ENCODE measurements around the gene INVS.

Gene INVS

DNA sequence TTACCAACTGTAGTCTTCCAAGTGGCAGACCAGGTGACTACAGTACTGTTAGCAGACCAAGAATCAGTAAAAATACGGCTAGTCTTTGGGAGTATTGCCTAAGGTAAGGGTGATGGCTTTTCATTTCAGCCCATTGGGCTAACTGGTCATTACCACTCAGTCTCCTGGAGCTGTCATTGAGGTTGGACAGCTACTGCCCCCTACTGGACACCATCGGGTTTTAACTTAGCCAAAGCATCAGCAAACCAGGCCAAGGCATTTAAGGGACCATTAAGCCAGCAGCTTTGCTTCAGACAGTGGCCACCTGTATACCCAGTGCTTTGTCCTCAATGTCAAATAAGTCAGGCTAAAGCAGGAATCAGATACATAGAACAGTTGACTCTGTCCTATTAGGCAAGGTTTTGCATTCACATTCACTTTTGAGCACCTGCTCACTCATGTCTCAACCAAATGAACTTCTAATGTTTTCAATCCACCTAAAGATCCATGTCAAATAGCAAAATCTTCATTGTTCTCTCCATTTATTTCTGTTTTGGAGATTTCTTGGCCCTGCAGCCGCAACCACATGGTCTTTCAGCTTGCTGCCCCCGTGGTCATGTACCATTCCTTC, 117.2 kb downstream of the INVS start:
- Histone ChIP-seq H3K27ac (ENCODE audit: low read depth, low read length) (no peak overlapping the region), H4K20me1 (ENCODE audit: control insufficient read depth, insufficient read depth, low read depth, low read length) (peaks cover 5% of the 10 kb centered on the region; the same call in 1 of the 2 replicates), H3K4me3 (ENCODE audit: low read length) (no peak overlapping the region), H3K27me3 (ENCODE audit: control insufficient read depth, low read length) (no peaks in the 10 kb centered on the region), H3K36me3 (ENCODE audit: control insufficient read depth, low read length) (0 out of 2 replicates have a peak, but pooled peaks cover 5% of the 10 kb centered on the region), H3K4me1 (ENCODE audit: control insufficient read depth, low read length) (no peaks in the 10 kb centered on the region), H3K9me2 (replicated peaks; ENCODE audit: control insufficient read depth, low read length) (no peaks in the 10 kb centered on the region), H3F3A (ENCODE audit: control insufficient read depth, insufficient read depth) (no peaks in the 10 kb centered on the region), H3K79me2 (ENCODE audit: control insufficient read depth, low read length) (no peaks in the 10 kb centered on the region), H3K9me3 (ENCODE audit: control insufficient read depth, insufficient read depth, low read length) (no peaks in the 10 kb centered on the region), H3K4me2 (ENCODE audit: low read length) (no peak overlapping the region)
- peak; percentile 85 for TF ChIP-seq CTCF (IDR thresholded peaks at IDR 0.05; ENCODE audit: low read depth, low read length, poor library complexity, severe bottlenecking)
- TF ChIP-seq EZH2phosphoT487 (IDR thresholded peaks at IDR 0.05; ENCODE audit: borderline replicate concordance, low read length) = no peak

DNA sequence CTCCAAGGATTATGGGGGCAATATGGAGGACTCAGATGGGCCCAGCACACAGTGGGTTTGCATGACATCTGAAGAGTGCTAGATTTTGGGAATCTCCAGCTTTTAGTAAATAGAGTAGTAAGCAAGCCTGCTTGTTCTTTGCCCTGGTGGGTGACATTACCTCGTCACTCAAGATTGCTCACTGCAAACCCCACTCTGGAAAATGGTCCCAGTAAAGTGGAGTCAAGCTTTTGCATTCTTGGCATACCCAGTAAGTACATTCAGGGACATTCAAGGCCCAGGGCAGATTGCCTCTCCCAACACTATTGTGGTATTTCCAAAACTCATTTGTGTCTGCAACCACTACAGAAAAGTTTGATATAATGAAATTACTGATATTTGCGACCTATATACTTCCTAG, 118.5 kb downstream of the INVS start:
- TF ChIP-seq EZH2phosphoT487 (IDR thresholded peaks at IDR 0.05; ENCODE audit: borderline replicate concordance, low read length) = no peak
- no peak for TF ChIP-seq CTCF (IDR thresholded peaks at IDR 0.05; ENCODE audit: low read depth, low read length, poor library complexity, severe bottlenecking)
- H3K4me2 ChIP-seq (ENCODE audit: low read length) = no peak overlapping the region
- peaks cover 5% of the 10 kb centered on the region; the same call in 1 of the 2 replicates for H4K20me1 ChIP-seq (ENCODE audit: control insufficient read depth, insufficient read depth, low read depth, low read length)
- peaks cover 4% of the 10 kb centered on the region; the same call in 1 of the 2 replicates for H3F3A ChIP-seq (ENCODE audit: control insufficient read depth, insufficient read depth)
- H3K4me3 ChIP-seq (ENCODE audit: low read length) = no peak overlapping the region
- H3K36me3 ChIP-seq (ENCODE audit: control insufficient read depth, low read length) = 0 out of 2 replicates have a peak, but pooled peaks cover 5% of the 10 kb centered on the region
- H3K27ac ChIP-seq (ENCODE audit: low read depth, low read length) = no peak overlapping the region
- no peaks in the 10 kb centered on the region for H3K4me1 ChIP-seq (ENCODE audit: control insufficient read depth, low read length)
- no peaks in the 10 kb centered on the region for H3K9me3 ChIP-seq (ENCODE audit: control insufficient read depth, insufficient read depth, low read length)
- H3K79me2 ChIP-seq (ENCODE audit: control insufficient read depth, low read length) = no peaks in the 10 kb centered on the region
- H3K9me2 ChIP-seq (replicated peaks; ENCODE audit: control insufficient read depth, low read length) = no peaks in the 10 kb centered on the region
- no peaks in the 10 kb centered on the region for H3K27me3 ChIP-seq (ENCODE audit: control insufficient read depth, low read length)

- H3K4me2 ChIP-seq (ENCODE audit: low read length) = no peak overlapping the region
- H3K9me3 ChIP-seq (ENCODE audit: control insufficient read depth, insufficient read depth, low read length) = no peaks in the 10 kb centered on the region
- H3K27me3 ChIP-seq (ENCODE audit: control insufficient read depth, low read length) = no peaks in the 10 kb centered on the region
- H3K4me3 ChIP-seq (ENCODE audit: low read length) = no peak overlapping the region
- peaks cover 5% of the 10 kb centered on the region; the same call in 1 of the 2 replicates for H4K20me1 ChIP-seq (ENCODE audit: control insufficient read depth, insufficient read depth, low read depth, low read length)
- no peak overlapping the region for H3K27ac ChIP-seq (ENCODE audit: low read depth, low read length)
- H3K79me2 ChIP-seq (ENCODE audit: control insufficient read depth, low read length) = no peaks in the 10 kb centered on the region
- TF ChIP-seq CTCF (IDR thresholded peaks at IDR 0.05; ENCODE audit: low read depth, low read length, poor library complexity, severe bottlenecking) (no peak), EZH2phosphoT487 (IDR thresholded peaks at IDR 0.05; ENCODE audit: borderline replicate concordance, low read length) (no peak)
- H3K36me3 ChIP-seq (ENCODE audit: control insufficient read depth, low read length) = 0 out of 2 replicates have a peak, but pooled peaks cover 5% of the 10 kb centered on the region
- H3K4me1 ChIP-seq (ENCODE audit: control insufficient read depth, low read length) = no peaks in the 10 kb centered on the region
- H3F3A ChIP-seq (ENCODE audit: control insufficient read depth, insufficient read depth) = peaks cover 4% of the 10 kb centered on the region; the same call in 1 of the 2 replicates
- no peaks in the 10 kb centered on the region for H3K9me2 ChIP-seq (replicated peaks; ENCODE audit: control insufficient read depth, low read length)
Measured at GRCh38 chr9:100219347-100219746, 120.3 kb downstream of the INVS start.
